ENCODE results near the gene P4HTM. TPM values are rescaled to one million over a fixed set of nuclear protein-coding genes. Genes with fewer than 3 reads are reported as not detected.

The P4HTM gene
- total RNA-seq, 1 experiment from 2014 or later, result 63.0 TPM

GRCh38 chr3:49017971-49018706 lies 28.1 kb downstream of the P4HTM start, which contains the start of gene DALRD3:
TSS of gene DALRD3 (minus strand) at chr3:49018580. CDS start at chr3:49018564, 16 bp downstream.
- no peaks in the 10 kb centered on the region for H3K4me1 Mint-ChIP-seq (ENCODE audit: low read depth, unreplicated experiment)
- peaks cover 95% of the 10 kb centered on the region for H3K36me3 Mint-ChIP-seq (ENCODE audit: insufficient read depth, unreplicated experiment)
- H3K4me3 Mint-ChIP-seq (ENCODE audit: low read depth, unreplicated experiment), result peak within 1 kb of the TSS; percentile 74
- peak within 1 kb of the TSS; percentile 75 for H3K27ac Mint-ChIP-seq (ENCODE audit: unreplicated experiment)
- intact Hi-C loops (cut with micrococcal nuclease; ENCODE audit: unreplicated experiment), result no loop called here
- no peak for TF ChIP-seq CTCF (IDR thresholded peaks at IDR 0.05; ENCODE audit: unreplicated experiment)
- CTCF ChIA-PET, result interaction anchor here (0.7 to 1.8 kb wide), 5 partner anchors 11 to 322 kb away, joined by 3 to 5 read pairs (median 3); partner anchors contain the start of genes USP4 and WDR6
- H3K9me3 Mint-ChIP-seq (ENCODE audit: low read depth, unreplicated experiment), result no peaks in the 10 kb centered on the region
- H3K27me3 Mint-ChIP-seq (ENCODE audit: unreplicated experiment), result no peaks in the 10 kb centered on the region
- BruUV-seq (replicated peaks), result no TSS peak
- DNase-seq, result peak; percentile 75

- peak overlapping the region; percentile 74 for H3K4me3 Mint-ChIP-seq (ENCODE audit: low read depth, unreplicated experiment)
- intact Hi-C loops (cut with micrococcal nuclease; ENCODE audit: unreplicated experiment), result no loop called here
- H3K9me3 Mint-ChIP-seq (ENCODE audit: low read depth, unreplicated experiment), result no peaks in the 10 kb centered on the region
- CTCF ChIA-PET, result interaction anchor here (1.1 to 1.2 kb wide), 3 partner anchors 11 to 321 kb away, joined by 3 to 4 read pairs (median 3); partner anchors contain the start of genes USP4 and WDR6
- H3K4me1 Mint-ChIP-seq (ENCODE audit: low read depth, unreplicated experiment), result no peaks in the 10 kb centered on the region
- H3K27me3 Mint-ChIP-seq (ENCODE audit: unreplicated experiment), result no peaks in the 10 kb centered on the region
- TF ChIP-seq CTCF (IDR thresholded peaks at IDR 0.05; ENCODE audit: unreplicated experiment), result no peak
- peak overlapping the region; percentile 75 for H3K27ac Mint-ChIP-seq (ENCODE audit: unreplicated experiment)
- H3K36me3 Mint-ChIP-seq (ENCODE audit: insufficient read depth, unreplicated experiment), result peaks cover 98% of the 10 kb centered on the region
- no TSS peak for BruUV-seq (replicated peaks)
- no peak for DNase-seq
Observed at GRCh38 chr3:49018707-49019006, 28.6 kb downstream of the P4HTM start.

GRCh38 chr3:49019941-49020329 lies 29.9 kb downstream of the P4HTM start:
- H3K4me3 Mint-ChIP-seq (ENCODE audit: low read depth, unreplicated experiment), result peak overlapping the region; percentile 74
- DNase-seq, result peak; percentile 19
- no peak for TF ChIP-seq CTCF (IDR thresholded peaks at IDR 0.05; ENCODE audit: unreplicated experiment)

GRCh38 chr3:49020330-49021212 lies 30.5 kb downstream of the P4HTM start:
- no peaks in the 10 kb centered on the region for H3K27me3 Mint-ChIP-seq (ENCODE audit: unreplicated experiment)
- intact Hi-C loops (cut with micrococcal nuclease; ENCODE audit: unreplicated experiment), result no loop called here
- TF ChIP-seq CTCF (IDR thresholded peaks at IDR 0.05; ENCODE audit: unreplicated experiment), result no peak
- BruUV-seq (replicated peaks), result TSS peak; percentile 82
- DNase-seq, result peak; percentile 47
- no peaks in the 10 kb centered on the region for H3K4me1 Mint-ChIP-seq (ENCODE audit: low read depth, unreplicated experiment)
- peaks cover 98% of the 10 kb centered on the region for H3K36me3 Mint-ChIP-seq (ENCODE audit: insufficient read depth, unreplicated experiment)
- peak overlapping the region; percentile 74 for H3K4me3 Mint-ChIP-seq (ENCODE audit: low read depth, unreplicated experiment)
- H3K9me3 Mint-ChIP-seq (ENCODE audit: low read depth, unreplicated experiment), result no peaks in the 10 kb centered on the region
- CTCF ChIA-PET, result interaction anchor here (0.6 to 2.0 kb wide), 7 partner anchors 13 to 319 kb away, joined by 3 to 8 read pairs (median 4); partner anchors contain the start of genes USP4 and WDR6
- peak overlapping the region; percentile 88 for H3K27ac Mint-ChIP-seq (ENCODE audit: unreplicated experiment)

More at GRCh38 chr3:49019941-49020329, 29.9 kb downstream of the P4HTM start:
- Mint-ChIP-seq H3K27ac (ENCODE audit: unreplicated experiment) (peak overlapping the region; percentile 88), H3K36me3 (ENCODE audit: insufficient read depth, unreplicated experiment) (peaks cover 98% of the 10 kb centered on the region), H3K27me3 (ENCODE audit: unreplicated experiment) (no peaks in the 10 kb centered on the region), H3K4me1 (ENCODE audit: low read depth, unreplicated experiment) (no peaks in the 10 kb centered on the region), H3K9me3 (ENCODE audit: low read depth, unreplicated experiment) (no peaks in the 10 kb centered on the region)
- intact Hi-C loops (cut with micrococcal nuclease; ENCODE audit: unreplicated experiment), result no loop called here
- CTCF ChIA-PET, result interaction anchor here (0.6 to 1.2 kb wide), 4 partner anchors 32 to 705 kb away, joined by 3 to 5 read pairs (median 5); no protein-coding TSS in a partner anchor
- no TSS peak for BruUV-seq (replicated peaks)
